Chondrocyte (in vitro differentiated cells): Measurements from ENCODE around the gene NRP2. TPM values are rescaled to one million over a fixed set of nuclear protein-coding genes. Genes with fewer than 3 reads are reported as not detected.

Experiments
- DNase-seq: peaks from one replicate; pipeline ENCODE4 v3.0.0; 2021; ENCODE audit warnings: mixed read lengths, low spot score
- H3K27ac Mint-ChIP-seq: one replicate; pipeline ENCODE4 v1.8.0; 2021; ENCODE audit warnings: mild to moderate bottlenecking, moderate library complexity, mixed read lengths; ENCODE audit not compliant: unreplicated experiment
- H3K27me3 Mint-ChIP-seq: 2 replicates; pipeline ENCODE4 v1.8.0; 2021; ENCODE audit warnings: low read depth, mixed read lengths
- H3K36me3 Mint-ChIP-seq: 2 replicates; pipeline ENCODE4 v1.8.0; 2021; ENCODE audit warnings: low read depth, mixed read lengths
- H3K4me1 Mint-ChIP-seq: 2 replicates; pipeline ENCODE4 v1.8.0; 2021; ENCODE audit warnings: low read depth, mild to moderate bottlenecking, mixed read lengths
- H3K4me3 Mint-ChIP-seq: one replicate; pipeline ENCODE4 v1.8.0; 2021; ENCODE audit warnings: mild to moderate bottlenecking, moderate library complexity, mixed read lengths; ENCODE audit not compliant: unreplicated experiment
- H3K9me3 Mint-ChIP-seq: 2 replicates; pipeline ENCODE4 v1.8.0; 2021; ENCODE audit warnings: low read depth, mixed read lengths
- CTCF ChIP-seq: fragments of 200-600 bp; sonication (generic); IDR thresholded peaks from 2 replicates; pipeline ENCODE4 v1.5.0; 2021; ENCODE audit warnings: antibody characterized with exemption, mild to moderate bottlenecking, moderate library complexity
- total RNA-seq: library from RNA; stranded (reverse); gene quantifications from 3 replicates; pipeline ENCODE4 v1.2.1, GENCODE V29; 2021

The NRP2 gene
- total RNA-seq, 1 donor from 2014 or later, result 34.5 TPM

GRCh38 chr2:205722283-205722918 lies 40.1 kb downstream of the NRP2 start:
- no peaks in the 10 kb centered on the region for H3K27me3 Mint-ChIP-seq
- H3K4me1 Mint-ChIP-seq, result peaks cover 23% of the 10 kb centered on the region
- no peak for DNase-seq
- H3K9me3 Mint-ChIP-seq, result no peaks in the 10 kb centered on the region
- no peak overlapping the region for H3K27ac Mint-ChIP-seq
- no peak overlapping the region for H3K4me3 Mint-ChIP-seq
- no peak for TF ChIP-seq CTCF
- peaks cover 34% of the 10 kb centered on the region for H3K36me3 Mint-ChIP-seq

- TF ChIP-seq CTCF, result no peak
- Mint-ChIP-seq H3K4me1 (peaks cover 15% of the 10 kb centered on the region), H3K36me3 (peaks cover 39% of the 10 kb centered on the region), H3K9me3 (no peaks in the 10 kb centered on the region), H3K27me3 (no peaks in the 10 kb centered on the region), H3K27ac (no peak overlapping the region), H3K4me3 (no peak overlapping the region)
- no peak for DNase-seq
Measured at GRCh38 chr2:205723179-205723578, 40.9 kb downstream of the NRP2 start.

GRCh38 chr2:205725059-205725458 lies 42.8 kb downstream of the NRP2 start:
- no peaks in the 10 kb centered on the region for H3K27me3 Mint-ChIP-seq
- no peaks in the 10 kb centered on the region for H3K9me3 Mint-ChIP-seq
- H3K36me3 Mint-ChIP-seq, result peaks cover 37% of the 10 kb centered on the region
- TF ChIP-seq CTCF, result no peak
- no peak overlapping the region for H3K27ac Mint-ChIP-seq
- DNase-seq, result no peak
- peaks cover 7% of the 10 kb centered on the region for H3K4me1 Mint-ChIP-seq
- H3K4me3 Mint-ChIP-seq, result no peak overlapping the region

- no peaks in the 10 kb centered on the region for H3K9me3 Mint-ChIP-seq
- H3K27ac Mint-ChIP-seq, result no peak overlapping the region
- H3K27me3 Mint-ChIP-seq, result no peaks in the 10 kb centered on the region
- DNase-seq, result no peak
- peaks cover 20% of the 10 kb centered on the region for H3K4me1 Mint-ChIP-seq
- H3K4me3 Mint-ChIP-seq, result no peak overlapping the region
- peaks cover 37% of the 10 kb centered on the region for H3K36me3 Mint-ChIP-seq
- TF ChIP-seq CTCF, result no peak
Measured at GRCh38 chr2:205726506-205726905, 44.2 kb downstream of the NRP2 start.

- H3K4me3 Mint-ChIP-seq, result no peak overlapping the region
- H3K27me3 Mint-ChIP-seq, result no peaks in the 10 kb centered on the region
- no peak overlapping the region for H3K27ac Mint-ChIP-seq
- TF ChIP-seq CTCF, result no peak
- peaks cover 37% of the 10 kb centered on the region for H3K36me3 Mint-ChIP-seq
- DNase-seq, result no peak
- peaks cover 26% of the 10 kb centered on the region for H3K4me1 Mint-ChIP-seq
- no peaks in the 10 kb centered on the region for H3K9me3 Mint-ChIP-seq
Measured at GRCh38 chr2:205727174-205727573, 44.9 kb downstream of the NRP2 start.
